SH-SY5Y (cell line): ENCODE data around the gene FREM2.

ENCODE experiments used
- GATA2 ChIP-seq: IDR thresholded peaks from 2 replicates; pipeline ENCODE4 v1.6.1; 2011; ENCODE audit warnings: mild to moderate bottlenecking, low read depth, low read length
- GATA3 ChIP-seq: IDR thresholded peaks from 2 replicates; pipeline ENCODE4 v1.6.1; 2011; ENCODE audit warnings: low read depth, mild to moderate bottlenecking, low read length, moderate library complexity

DNA sequence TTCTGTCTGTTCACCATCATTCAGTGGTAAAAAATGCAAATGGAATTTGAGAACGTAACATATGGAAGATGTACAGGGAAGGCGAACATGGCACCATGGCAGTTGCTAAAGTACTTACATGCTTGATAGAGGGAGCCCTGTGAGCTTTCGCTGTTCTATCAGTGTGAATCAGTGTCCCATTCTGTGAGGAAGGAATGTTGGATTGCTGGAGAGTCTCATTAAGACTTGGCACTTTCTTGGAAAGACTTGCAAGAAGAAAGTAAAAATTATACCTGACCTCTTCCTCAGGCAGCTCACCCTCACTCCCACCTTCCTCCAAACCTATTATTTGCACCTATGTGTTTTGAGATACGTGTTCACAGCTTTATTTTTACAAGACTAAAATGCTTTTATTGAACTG, 43.5 kb downstream of the FREM2 start:
- no peak for TF ChIP-seq GATA2
- TF ChIP-seq GATA3, result no peak
